Esophagus squamous epithelium (tissue), 4 donors: Measurements from ENCODE around the gene CLECL1.

ENCODE experiments used
- POLR2A ChIP-seq, 4 donors: fragments of 450-650 bp; IDR thresholded peaks; one replicate each; pipeline ENCODE4 v1.6.1; 2017; ENCODE audit warnings: antibody characterized with exemption in 4 of 4, mild to moderate bottlenecking in 4 of 4, moderate library complexity in 3 of 4
- TF ChIP-seq, protein P1 (sequence below), 6 experiments: fragments of 450-650 bp in 4 of 6; fragments of 200-600 bp in 2 of 6; sonication (generic) in 2 of 6; IDR thresholded peaks; one replicate each; pipeline ENCODE4 v1.5.1; 2016 to 2019; ENCODE audit warnings: antibody characterized with exemption in 6 of 6, mild to moderate bottlenecking in 4 of 6, moderate library complexity in 4 of 6

GRCh38 chr12:9736936-9737705, 4.2 kb upstream of the CLECL1 start:
- TF ChIP-seq, protein P1, sequence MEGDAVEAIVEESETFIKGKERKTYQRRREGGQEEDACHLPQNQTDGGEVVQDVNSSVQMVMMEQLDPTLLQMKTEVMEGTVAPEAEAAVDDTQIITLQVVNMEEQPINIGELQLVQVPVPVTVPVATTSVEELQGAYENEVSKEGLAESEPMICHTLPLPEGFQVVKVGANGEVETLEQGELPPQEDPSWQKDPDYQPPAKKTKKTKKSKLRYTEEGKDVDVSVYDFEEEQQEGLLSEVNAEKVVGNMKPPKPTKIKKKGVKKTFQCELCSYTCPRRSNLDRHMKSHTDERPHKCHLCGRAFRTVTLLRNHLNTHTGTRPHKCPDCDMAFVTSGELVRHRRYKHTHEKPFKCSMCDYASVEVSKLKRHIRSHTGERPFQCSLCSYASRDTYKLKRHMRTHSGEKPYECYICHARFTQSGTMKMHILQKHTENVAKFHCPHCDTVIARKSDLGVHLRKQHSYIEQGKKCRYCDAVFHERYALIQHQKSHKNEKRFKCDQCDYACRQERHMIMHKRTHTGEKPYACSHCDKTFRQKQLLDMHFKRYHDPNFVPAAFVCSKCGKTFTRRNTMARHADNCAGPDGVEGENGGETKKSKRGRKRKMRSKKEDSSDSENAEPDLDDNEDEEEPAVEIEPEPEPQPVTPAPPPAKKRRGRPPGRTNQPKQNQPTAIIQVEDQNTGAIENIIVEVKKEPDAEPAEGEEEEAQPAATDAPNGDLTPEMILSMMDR (IDR thresholded peaks at IDR 0.05) = no peak
- TF ChIP-seq POLR2A (IDR thresholded peaks at IDR 0.05) = no peak
